Neural progenitor cell (in vitro differentiated cells): ENCODE results near the gene KLHL6. TPM values are rescaled to one million over a fixed set of nuclear protein-coding genes. Genes with fewer than 3 reads are reported as not detected.
"Not testable (repeated sequence)": the region's sequence is repeated elsewhere in the genome, so short reads cannot be mapped to it uniquely, and the experiment has no call there.

Source experiments
- DNase-seq: peaks from one replicate; pipeline ENCODE4 v3.0.0-alpha.2; 2016; ENCODE audit warnings: low spot score
- H2AFZ ChIP-seq: fragments of 200-600 bp; sonication (generic); replicated peaks from 2 replicates; pipeline ENCODE4 v1.6.1; 2016; ENCODE audit warnings: antibody characterized with exemption
- H3F3A ChIP-seq: fragments of 200-600 bp; sonication (generic); 2 replicates; pipeline ENCODE4 v1.6.1; 2016; ENCODE audit warnings: antibody characterized with exemption, low read depth
- H3K27ac ChIP-seq: fragments of 200-600 bp; sonication (generic); 2 replicates; pipeline ENCODE4 v1.5.1; 2016; ENCODE audit warnings: mild to moderate bottlenecking
- H3K27me3 ChIP-seq: fragments of 200-600 bp; sonication (generic); 2 replicates; pipeline ENCODE4 v1.6.1; 2016; ENCODE audit warnings: mild to moderate bottlenecking, moderate library complexity
- H3K36me3 ChIP-seq: fragments of 200-600 bp; sonication (generic); 2 replicates; pipeline ENCODE4 v1.5.1; 2016
- H3K4me1 ChIP-seq: fragments of 200-600 bp; sonication (generic); 2 replicates; pipeline ENCODE4 v1.6.1; 2016; ENCODE audit warnings: mixed run types
- H3K4me2 ChIP-seq: fragments of 200-600 bp; sonication (generic); 2 replicates; pipeline ENCODE4 v1.6.1; 2016
- H3K4me3 ChIP-seq: fragments of 200-600 bp; sonication (generic); 2 replicates; pipeline ENCODE4 v1.5.1; 2016
- H3K79me2 ChIP-seq: fragments of 200-600 bp; sonication (generic); 2 replicates; pipeline ENCODE4 v1.6.1; 2016; ENCODE audit warnings: low read depth
- H3K9ac ChIP-seq: fragments of 200-600 bp; sonication (generic); 2 replicates; pipeline ENCODE4 v1.6.1; 2016
- H3K9me3 ChIP-seq: fragments of 200-600 bp; sonication (generic); 2 replicates; pipeline ENCODE4 v1.5.1; 2016; ENCODE audit warnings: low read depth
- H4K20me1 ChIP-seq: fragments of 200-600 bp; sonication (generic); 2 replicates; pipeline ENCODE4 v1.6.1; 2016; ENCODE audit warnings: low read depth
- H3K27ac Mint-ChIP-seq: 3 replicates; pipeline ENCODE4 v1.8.0; 2021; ENCODE audit warnings: mixed read lengths
- H3K27me3 Mint-ChIP-seq: 2 replicates; pipeline ENCODE4 v1.8.0; 2022; ENCODE audit warnings: low read depth, mild to moderate bottlenecking, inconsistent platforms, moderate library complexity, mixed read lengths; ENCODE audit not compliant: insufficient read depth
- H3K36me3 Mint-ChIP-seq: 3 replicates; pipeline ENCODE4 v1.8.0; 2021; ENCODE audit warnings: mixed read lengths
- H3K4me1 Mint-ChIP-seq: 3 replicates; pipeline ENCODE4 v1.8.0; 2021; ENCODE audit warnings: mixed read lengths
- H3K4me3 Mint-ChIP-seq: 3 replicates; pipeline ENCODE4 v1.8.0; 2021; ENCODE audit warnings: mild to moderate bottlenecking, moderate library complexity, mixed read lengths
- H3K9me3 Mint-ChIP-seq: 3 replicates; pipeline ENCODE4 v1.8.0; 2020; ENCODE audit warnings: mixed read lengths
- EZH2 ChIP-seq: fragments of 200-600 bp; sonication (generic); IDR thresholded peaks from 2 replicates; pipeline ENCODE4 v1.6.1; 2017; ENCODE audit warnings: antibody characterized with exemption, mild to moderate bottlenecking, moderate library complexity
- EZH2phosphoT487 ChIP-seq: fragments of 200-600 bp; sonication (generic); IDR thresholded peaks from 2 replicates; pipeline ENCODE4 v1.6.1; 2017; ENCODE audit warnings: antibody characterized with exemption
- total RNA-seq: library from RNA; depleted of rRNA; stranded (reverse); fragments of >200 nt; gene quantifications from 2 replicates; pipeline ENCODE4 v1.2.3, GENCODE V29; 2015; ENCODE audit warnings: low replicate concordance
- TF ChIP-seq, protein P1 (sequence below): fragments of 200-600 bp; sonication (generic); IDR thresholded peaks from 2 replicates; pipeline ENCODE4 v1.5.1; 2017; ENCODE audit warnings: antibody characterized with exemption, mild to moderate bottlenecking

Gene KLHL6
- total RNA-seq, 1 donor from 2014 or later: 0.09 TPM

DNA sequence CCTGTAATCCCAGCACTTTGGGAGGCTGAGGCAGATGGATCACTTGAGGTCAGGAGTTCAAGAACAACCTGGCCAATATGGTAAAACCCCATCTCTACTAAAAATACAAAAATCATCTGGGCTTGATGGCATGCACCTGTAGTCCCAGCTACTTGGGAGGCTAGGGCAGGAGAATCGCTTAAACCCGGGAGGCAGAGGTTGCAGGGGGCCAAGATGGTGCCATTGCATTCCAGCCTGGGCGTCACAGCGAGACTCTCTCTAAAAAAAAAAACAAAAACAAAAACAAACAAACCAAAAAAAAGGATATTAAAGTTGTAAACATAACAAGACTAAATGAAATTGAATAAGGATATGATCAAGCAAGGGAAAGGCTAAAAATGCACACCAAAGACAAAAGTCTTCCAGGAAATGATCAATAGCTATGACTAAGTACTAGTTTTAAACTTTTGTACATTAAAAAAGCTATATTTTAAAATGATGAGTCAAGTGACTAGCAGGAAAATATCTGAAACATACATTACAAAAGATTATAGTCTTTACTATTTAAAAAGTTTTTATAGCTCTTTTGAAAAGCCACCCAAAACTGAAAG lies 28.6 kb downstream of the KLHL6 start:
- TF ChIP-seq, protein P1, sequence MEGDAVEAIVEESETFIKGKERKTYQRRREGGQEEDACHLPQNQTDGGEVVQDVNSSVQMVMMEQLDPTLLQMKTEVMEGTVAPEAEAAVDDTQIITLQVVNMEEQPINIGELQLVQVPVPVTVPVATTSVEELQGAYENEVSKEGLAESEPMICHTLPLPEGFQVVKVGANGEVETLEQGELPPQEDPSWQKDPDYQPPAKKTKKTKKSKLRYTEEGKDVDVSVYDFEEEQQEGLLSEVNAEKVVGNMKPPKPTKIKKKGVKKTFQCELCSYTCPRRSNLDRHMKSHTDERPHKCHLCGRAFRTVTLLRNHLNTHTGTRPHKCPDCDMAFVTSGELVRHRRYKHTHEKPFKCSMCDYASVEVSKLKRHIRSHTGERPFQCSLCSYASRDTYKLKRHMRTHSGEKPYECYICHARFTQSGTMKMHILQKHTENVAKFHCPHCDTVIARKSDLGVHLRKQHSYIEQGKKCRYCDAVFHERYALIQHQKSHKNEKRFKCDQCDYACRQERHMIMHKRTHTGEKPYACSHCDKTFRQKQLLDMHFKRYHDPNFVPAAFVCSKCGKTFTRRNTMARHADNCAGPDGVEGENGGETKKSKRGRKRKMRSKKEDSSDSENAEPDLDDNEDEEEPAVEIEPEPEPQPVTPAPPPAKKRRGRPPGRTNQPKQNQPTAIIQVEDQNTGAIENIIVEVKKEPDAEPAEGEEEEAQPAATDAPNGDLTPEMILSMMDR: no peak
- TF ChIP-seq EZH2phosphoT487 (no peak), EZH2 (no peak)
- DNase-seq: no peak
- Mint-ChIP-seq H3K27me3 (peaks cover 17% of the 10 kb centered on the region), H3K36me3 (no peaks in the 10 kb centered on the region), H3K4me3 (no peak overlapping the region), H3K4me1 (no peaks in the 10 kb centered on the region), H3K9me3 (peaks cover 2% of the 10 kb centered on the region), H3K27ac (no peak overlapping the region)
- no peak overlapping the region for H3K4me2 ChIP-seq
- H3K9me3 ChIP-seq: no peaks in the 10 kb centered on the region
- no peaks in the 10 kb centered on the region for H3K79me2 ChIP-seq
- H3K4me1 ChIP-seq: no peaks in the 10 kb centered on the region
- no peaks in the 10 kb centered on the region for H3F3A ChIP-seq
- no peak overlapping the region for H3K9ac ChIP-seq
- no peaks in the 10 kb centered on the region for H4K20me1 ChIP-seq
- H3K36me3 ChIP-seq: no peaks in the 10 kb centered on the region
- no peak overlapping the region for H3K27ac ChIP-seq
- H3K4me3 ChIP-seq: no peak overlapping the region
- no peak overlapping the region for H2AFZ ChIP-seq
- no peaks in the 10 kb centered on the region for H3K27me3 ChIP-seq

DNA sequence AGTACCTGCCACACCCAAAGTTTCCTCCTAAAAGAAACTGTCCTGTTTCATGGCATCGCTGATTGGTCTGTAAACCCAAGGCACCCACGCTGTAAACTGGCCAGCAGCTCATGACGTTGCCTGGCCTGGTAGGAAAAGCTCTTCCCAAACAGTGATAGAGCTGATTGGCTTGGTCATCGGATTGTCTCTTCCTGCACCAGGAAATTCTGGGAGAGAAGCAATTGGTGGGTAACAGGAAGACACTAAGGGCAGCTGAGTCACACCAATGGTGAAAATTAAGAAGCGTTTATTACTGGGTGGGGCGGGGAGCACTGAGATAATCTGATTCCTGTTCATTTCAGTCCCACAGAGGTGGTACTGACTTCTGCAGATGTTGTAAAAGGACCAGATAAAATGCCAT lies 31.0 kb downstream of the KLHL6 start:
- Histone ChIP-seq H3K27ac (no peak overlapping the region), H3K79me2 (no peaks in the 10 kb centered on the region), H4K20me1 (no peaks in the 10 kb centered on the region), H3K4me2 (no peak overlapping the region), H3K36me3 (no peaks in the 10 kb centered on the region), H3K27me3 (no peaks in the 10 kb centered on the region), H3K4me3 (no peak overlapping the region), H3K9ac (no peak overlapping the region), H2AFZ (no peak overlapping the region), H3F3A (peaks cover 5% of the 10 kb centered on the region), H3K9me3 (no peaks in the 10 kb centered on the region), H3K4me1 (peaks cover 18% of the 10 kb centered on the region)
- no peaks in the 10 kb centered on the region for H3K36me3 Mint-ChIP-seq
- peaks cover 2% of the 10 kb centered on the region for H3K9me3 Mint-ChIP-seq
- H3K27ac Mint-ChIP-seq: no peak overlapping the region
- peaks cover 16% of the 10 kb centered on the region for H3K4me1 Mint-ChIP-seq
- DNase-seq: no peak
- TF ChIP-seq, protein P1: no peak
- TF ChIP-seq EZH2 (no peak), EZH2phosphoT487 (no peak)
- peaks cover 15% of the 10 kb centered on the region for H3K27me3 Mint-ChIP-seq
- no peak overlapping the region for H3K4me3 Mint-ChIP-seq

DNA sequence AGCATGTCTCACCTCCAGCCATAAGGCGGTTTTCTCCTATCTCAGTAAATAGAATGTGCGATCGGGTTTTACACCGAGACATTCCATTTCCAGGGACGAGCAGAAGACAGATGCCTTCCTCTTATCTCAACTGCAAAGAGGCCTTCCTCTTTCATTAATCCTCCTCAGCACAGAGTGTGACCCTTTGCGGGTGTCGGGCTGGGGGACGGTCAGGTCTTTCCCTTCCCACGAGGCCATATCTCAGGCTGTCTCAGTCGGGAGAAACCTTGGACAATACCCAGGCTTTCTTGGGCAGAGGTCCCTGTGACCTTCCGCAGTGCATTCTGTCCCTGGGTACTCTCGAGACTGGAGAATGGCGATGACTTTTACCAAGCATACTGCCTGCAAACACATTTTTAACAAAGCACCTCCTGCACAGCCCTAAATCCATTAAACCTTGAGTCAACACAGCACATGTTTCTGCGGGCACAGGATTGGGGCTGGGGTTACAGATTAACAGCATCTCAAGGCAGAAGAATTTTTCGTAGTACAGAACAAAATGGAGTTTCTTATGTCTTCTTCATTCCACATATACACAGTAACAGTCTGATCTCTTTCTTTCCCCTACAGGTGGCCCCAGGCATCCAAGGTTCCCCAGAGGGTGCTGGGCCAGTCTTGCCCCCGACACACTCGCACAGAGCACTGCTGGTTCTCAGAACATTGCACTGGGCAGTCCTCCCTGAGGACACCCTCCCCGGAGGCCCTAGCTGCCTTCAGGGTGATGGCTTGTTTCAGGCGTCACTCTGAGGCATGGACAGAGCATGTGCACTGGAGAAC lies 34.6 kb downstream of the KLHL6 start:
- peak overlapping the region; percentile 84 for H3K27ac Mint-ChIP-seq

DNA sequence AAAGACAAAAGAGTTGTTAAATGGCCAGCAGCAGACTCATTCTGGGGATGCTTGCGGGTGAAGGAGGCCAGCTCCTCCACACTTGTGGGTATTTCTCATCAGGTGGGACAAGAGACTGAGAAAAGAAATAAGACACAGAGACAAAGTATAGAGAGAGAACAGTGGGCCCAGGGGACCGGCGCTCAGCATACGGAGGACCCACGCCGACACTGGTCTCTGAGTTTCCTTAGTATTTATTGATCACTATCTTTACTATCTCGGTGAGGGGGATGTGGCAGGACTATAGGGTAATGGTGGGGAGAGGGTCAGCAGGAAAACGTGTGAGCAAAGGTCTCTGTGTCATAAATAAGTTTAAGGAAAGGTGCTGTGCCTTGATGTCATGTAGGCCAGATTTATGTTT lies 35.2 kb downstream of the KLHL6 start:
- not testable (repeated sequence) for H3K4me3 ChIP-seq, H3K79me2 ChIP-seq, H3K9ac ChIP-seq, H3K36me3 Mint-ChIP-seq, DNase-seq, H2AFZ ChIP-seq, H3K36me3 ChIP-seq, H3K27me3 ChIP-seq, H4K20me1 ChIP-seq, H3K27ac ChIP-seq, H3K9me3 ChIP-seq, H3K4me3 Mint-ChIP-seq, H3K4me2 ChIP-seq, H3K9me3 Mint-ChIP-seq
- H3K27ac Mint-ChIP-seq: peak overlapping the region; percentile 84
- peaks cover 28% of the 10 kb centered on the region for H3K4me1 Mint-ChIP-seq
- Histone ChIP-seq H3K4me1 (peaks cover 39% of the 10 kb centered on the region), H3F3A (peaks cover 29% of the 10 kb centered on the region)
- peaks cover 14% of the 10 kb centered on the region for H3K27me3 Mint-ChIP-seq

More for the DNA sequence above, 34.6 kb downstream of the KLHL6 start:
- not testable (repeated sequence) for H3K36me3 ChIP-seq, H4K20me1 ChIP-seq, H3K27ac ChIP-seq, H3K9me3 Mint-ChIP-seq, H3K4me3 Mint-ChIP-seq, H3K36me3 Mint-ChIP-seq, H3K79me2 ChIP-seq, H3K27me3 ChIP-seq, DNase-seq, H3K4me3 ChIP-seq, H3K9me3 ChIP-seq, H3K9ac ChIP-seq, H3K4me2 ChIP-seq
- Histone ChIP-seq H2AFZ (peak overlapping the region; percentile 57), H3F3A (peaks cover 29% of the 10 kb centered on the region), H3K4me1 (peaks cover 39% of the 10 kb centered on the region)
- Mint-ChIP-seq H3K27me3 (peaks cover 14% of the 10 kb centered on the region), H3K4me1 (peaks cover 28% of the 10 kb centered on the region)
